ENCODE measurements around the gene ARID3A.
"Not testable (repeated sequence)": the region's sequence is repeated elsewhere in the genome, so short reads cannot be mapped to it uniquely, and the experiment has no call there.

The ARID3A gene

GRCh38 chr19:1019616-1019961 lies 93.8 kb downstream of the ARID3A start:
- DNase-seq (ENCODE audit: low read depth): no peak

- no peak for DNase-seq (ENCODE audit: low read depth)
Measured at GRCh38 chr19:1019980-1020867, 94.4 kb downstream of the ARID3A start.

GRCh38 chr19:1020868-1021425 lies 95.1 kb downstream of the ARID3A start, which contains the start of gene TMEM259:
TSS of gene TMEM259 (minus strand) at chr19:1021123. CDS start at chr19:1020996, 127 bp downstream.
- peak; percentile 93 for DNase-seq (ENCODE audit: low read depth)

GRCh38 chr19:1023883-1024188 lies 98.0 kb downstream of the ARID3A start:
- DNase-seq (ENCODE audit: low read depth): not testable (repeated sequence)

GRCh38 chr19:1025080-1025479 lies 99.2 kb downstream of the ARID3A start:
- DNase-seq (ENCODE audit: low read depth): not testable (repeated sequence)
